Tibial nerve (tissue), 4 donors: Measurements from ENCODE around the gene ZNF497. TPM values are rescaled to one million over a fixed set of nuclear protein-coding genes. Genes with fewer than 3 reads are reported as not detected.
"Not testable (repeated sequence)": the region's sequence is repeated elsewhere in the genome, so short reads cannot be mapped to it uniquely, and the experiment has no call there.

Source experiments
- DNase-seq, 2 donors: peaks; one replicate each; pipeline ENCODE4 v3.0.0-alpha.2; 2019; ENCODE audit warnings: low spot score in 2 of 2
- H3K27ac ChIP-seq, 4 donors: fragments of 200-600 bp; sonication (generic) in 3 of 4; one replicate each; pipeline ENCODE4 v1.5.1; 2017 to 2019; ENCODE audit warnings: mild to moderate bottlenecking in 1 of 4
- H3K27me3 ChIP-seq, 2 donors: fragments of 200-600 bp; sonication (generic) in 1 of 2; one replicate each; pipeline versions ENCODE4 v1.5.1 to v1.6.0; 2017 to 2019
- H3K36me3 ChIP-seq, 3 donors: fragments of 200-600 bp; sonication (generic); one replicate each; pipeline ENCODE4 v1.5.1; 2018 to 2019
- H3K4me1 ChIP-seq, 4 donors: fragments of 200-600 bp; sonication (generic) in 3 of 4; one replicate each; pipeline ENCODE4 v1.5.1; 2017 to 2019
- H3K4me3 ChIP-seq, 4 donors: fragments of 200-600 bp; sonication (generic) in 3 of 4; one replicate each; pipeline ENCODE4 v1.5.1; 2017 to 2019; ENCODE audit warnings: mild to moderate bottlenecking in 1 of 4, moderate library complexity in 1 of 4
- H3K9me3 ChIP-seq, 4 donors: fragments of 200-600 bp; sonication (generic) in 3 of 4; one replicate each; pipeline ENCODE4 v1.5.1; 2017 to 2019
- CTCF ChIP-seq, 5 experiments: fragments of 200-600 bp in 3 of 5; fragments of 450-650 bp in 2 of 5; sonication (generic) in 3 of 5; IDR thresholded peaks; one replicate each; pipeline ENCODE4 v1.5.1; 2016 to 2019; ENCODE audit warnings: antibody characterized with exemption in 5 of 5, mild to moderate bottlenecking in 3 of 5, moderate library complexity in 2 of 5
- EP300 ChIP-seq, 2 donors: sonication (generic); formaldehyde crosslinking; IDR thresholded peaks; one replicate each; pipeline ENCODE4 v1.6.1; 2017; ENCODE audit warnings: antibody characterized with exemption in 2 of 2, mild to moderate bottlenecking in 1 of 2
- POLR2A ChIP-seq, 2 donors: fragments of 450-650 bp; IDR thresholded peaks; one replicate each; pipeline ENCODE4 v1.6.1; 2017; ENCODE audit warnings: antibody characterized with exemption in 2 of 2, mild to moderate bottlenecking in 2 of 2, moderate library complexity in 2 of 2
- WGBS, 2 donors: methylation state at CpG; one replicate each; pipeline ENCODE4 v1.1.5; 2018; 5-methylcytosine and 5-hydroxymethylcytosine counted together
- total RNA-seq, 4 donors: library from RNA; depleted of rRNA; stranded (reverse); fragments of >200 nt; gene quantifications; one replicate each; pipeline ENCODE4 v1.1.0, GENCODE V29; 2016

Gene ZNF497
- total RNA-seq, 4 donors from 2014 or later = 2.9 to 6.5 (median 3.9) TPM

GRCh38 chr19:58350871-58351557 lies 11.5 kb downstream of the ZNF497 start:
- Histone ChIP-seq H3K27me3 (peaks cover 0 to 10% of the 10 kb centered on the region in 2 donors), H3K9me3 (peaks cover 0 to under 1% (median 0%) of the 10 kb centered on the region in 4 donors), H3K4me1 (peaks cover 0 to 43% (median 8%) of the 10 kb centered on the region in 4 donors), H3K4me3 (no peak overlapping the region), H3K27ac (no peak overlapping the region), H3K36me3 (peaks cover 0 to 34% (median 0%) of the 10 kb centered on the region in 3 donors)
- WGBS, 2 donors = 77 to 82% methylated on average over 25 to 32 of the region's 34 CpGs
- no peak for DNase-seq
- TF ChIP-seq CTCF (IDR thresholded peaks at IDR 0.05) = no peak
- TF ChIP-seq EP300 (IDR thresholded peaks at IDR 0.05) = no peak
- TF ChIP-seq POLR2A (IDR thresholded peaks at IDR 0.05) = no peak

GRCh38 chr19:58350001-58350861 lies 12.3 kb downstream of the ZNF497 start:
- WGBS, 2 donors = 40 to 47% methylated on average over 53 to 72 of the region's 84 CpGs
- H3K36me3 ChIP-seq = peaks cover 0 to 34% (median 0%) of the 10 kb centered on the region in 3 donors
- DNase-seq = no peak
- H3K4me1 ChIP-seq = peaks cover 0 to 42% (median 7%) of the 10 kb centered on the region in 4 donors
- H3K9me3 ChIP-seq = no peaks in the 10 kb centered on the region
- H3K4me3 ChIP-seq = no peak overlapping the region
- H3K27me3 ChIP-seq = peaks cover 0 to 4% of the 10 kb centered on the region in 2 donors
- no peak overlapping the region for H3K27ac ChIP-seq
- no peak for TF ChIP-seq CTCF (IDR thresholded peaks at IDR 0.05)
- TF ChIP-seq EP300 (IDR thresholded peaks at IDR 0.05) = no peak
- no peak for TF ChIP-seq POLR2A (IDR thresholded peaks at IDR 0.05)

GRCh38 chr19:58349590-58349989 lies 13.0 kb downstream of the ZNF497 start:
- Histone ChIP-seq H3K4me1 (peaks cover 0 to 42% (median 7%) of the 10 kb centered on the region in 4 donors), H3K9me3 (no peaks in the 10 kb centered on the region), H3K27me3 (peaks cover 0 to 4% of the 10 kb centered on the region in 2 donors), H3K27ac (no peak overlapping the region), H3K4me3 (no peak overlapping the region), H3K36me3 (peaks cover 0 to 34% (median 0%) of the 10 kb centered on the region in 3 donors)
- TF ChIP-seq EP300 (IDR thresholded peaks at IDR 0.05) (no peak), POLR2A (IDR thresholded peaks at IDR 0.05) (no peak), CTCF (IDR thresholded peaks at IDR 0.05) (no peak)
- WGBS, 2 donors = 57 to 58% methylated on average over 8 of the region's 8 CpGs
- no peak for DNase-seq

- not testable (repeated sequence) for H3K9me3 ChIP-seq, DNase-seq, H3K27me3 ChIP-seq
- Histone ChIP-seq H3K4me1 (peaks cover 0 to 42% (median 7%) of the 10 kb centered on the region in 4 donors), H3K36me3 (peaks cover 0 to 22% (median 0%) of the 10 kb centered on the region in 3 donors), H3K27ac (peak overlapping the region in 3 of 4 donors; percentile 23 to 99 (median 85)), H3K4me3 (peak overlapping the region; percentile 41 to 89 (median 65))
- 14% methylated on average over 12 of the region's 12 CpGs for WGBS, 2 donors
Observed at GRCh38 chr19:58348080-58348479, 14.5 kb downstream of the ZNF497 start.

- peak; percentile 15 to 21 for DNase-seq
- Histone ChIP-seq H3K36me3 (peaks cover 0 to 22% (median 0%) of the 10 kb centered on the region in 3 donors), H3K4me3 (peak overlapping the region; percentile 41 to 89 (median 65)), H3K4me1 (peaks cover 0 to 42% (median 7%) of the 10 kb centered on the region in 4 donors), H3K27me3 (peaks cover 0 to 4% of the 10 kb centered on the region in 2 donors), H3K9me3 (peaks cover 0 to 2% (median 0%) of the 10 kb centered on the region in 4 donors), H3K27ac (peak overlapping the region; percentile 59 to 99 (median 87))
- TF ChIP-seq EP300 (IDR thresholded peaks at IDR 0.05) (peak in 1 of 2 donors; percentile 69), CTCF (IDR thresholded peaks at IDR 0.05) (no peak), POLR2A (IDR thresholded peaks at IDR 0.05) (peak; percentile 14 to 48)
- 1 to 2% methylated on average over 34 to 61 of the region's 82 CpGs for WGBS, 2 donors
Observed at GRCh38 chr19:58346961-58347929, 15.3 kb downstream of the ZNF497 start.
